NCI-H1694 treated with DMSO at 0.1 percent for 48 hours (cell line): ENCODE data around the gene IZUMO3.
"Not testable (repeated sequence)": the region's sequence is repeated elsewhere in the genome, so short reads cannot be mapped to it uniquely, and the experiment has no call there.

Experiments used
- DNase-seq: peaks from one replicate; lab custom pipeline; 2025; lab: John Stamatoyannopoulos, UW

The IZUMO3 gene, protein sequence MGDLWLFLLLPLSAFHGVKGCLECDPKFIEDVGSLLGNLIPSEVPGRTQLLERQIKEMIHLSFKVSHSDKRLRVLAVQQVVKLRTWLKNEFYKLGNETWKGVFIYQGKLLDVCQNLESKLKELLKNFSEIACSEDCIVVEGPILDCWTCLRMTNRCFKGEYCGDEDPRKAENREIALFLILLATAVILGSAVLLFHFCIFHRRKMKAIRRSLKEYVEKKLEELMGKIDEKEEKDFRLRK

GRCh38 chr9:24545847-24546522 lies at the start of gene IZUMO3:
TSS of gene IZUMO3 (minus strand) at chr9:24545897. CDS start at chr9:24545649, 248 bp downstream.
- no peak for DNase-seq

GRCh38 chr9:24594234-24594850 lies 48.6 kb upstream of the IZUMO3 start:
- DNase-seq, result no peak

GRCh38 chr9:24590432-24590831 lies 44.7 kb upstream of the IZUMO3 start:
- no peak for DNase-seq

DNA sequence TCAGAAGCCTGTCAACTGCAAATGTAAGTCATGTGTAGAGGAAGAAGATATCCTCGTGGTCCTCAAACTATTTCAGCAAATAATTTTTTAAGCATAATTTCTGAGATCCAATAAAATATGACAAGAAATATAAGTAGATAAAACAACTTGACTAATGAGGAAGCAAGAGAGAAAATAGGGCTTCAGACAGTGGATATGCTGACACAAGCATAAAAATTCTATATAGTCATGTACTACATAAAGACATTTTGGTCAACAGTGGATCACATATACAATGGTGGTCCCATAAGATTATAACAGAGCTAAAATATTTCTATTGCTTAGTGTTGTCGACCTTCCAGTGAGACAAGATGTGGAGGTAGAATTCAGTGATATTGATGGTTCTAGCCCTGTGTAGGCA lies 42.2 kb upstream of the IZUMO3 start:
- no peak for DNase-seq

DNA sequence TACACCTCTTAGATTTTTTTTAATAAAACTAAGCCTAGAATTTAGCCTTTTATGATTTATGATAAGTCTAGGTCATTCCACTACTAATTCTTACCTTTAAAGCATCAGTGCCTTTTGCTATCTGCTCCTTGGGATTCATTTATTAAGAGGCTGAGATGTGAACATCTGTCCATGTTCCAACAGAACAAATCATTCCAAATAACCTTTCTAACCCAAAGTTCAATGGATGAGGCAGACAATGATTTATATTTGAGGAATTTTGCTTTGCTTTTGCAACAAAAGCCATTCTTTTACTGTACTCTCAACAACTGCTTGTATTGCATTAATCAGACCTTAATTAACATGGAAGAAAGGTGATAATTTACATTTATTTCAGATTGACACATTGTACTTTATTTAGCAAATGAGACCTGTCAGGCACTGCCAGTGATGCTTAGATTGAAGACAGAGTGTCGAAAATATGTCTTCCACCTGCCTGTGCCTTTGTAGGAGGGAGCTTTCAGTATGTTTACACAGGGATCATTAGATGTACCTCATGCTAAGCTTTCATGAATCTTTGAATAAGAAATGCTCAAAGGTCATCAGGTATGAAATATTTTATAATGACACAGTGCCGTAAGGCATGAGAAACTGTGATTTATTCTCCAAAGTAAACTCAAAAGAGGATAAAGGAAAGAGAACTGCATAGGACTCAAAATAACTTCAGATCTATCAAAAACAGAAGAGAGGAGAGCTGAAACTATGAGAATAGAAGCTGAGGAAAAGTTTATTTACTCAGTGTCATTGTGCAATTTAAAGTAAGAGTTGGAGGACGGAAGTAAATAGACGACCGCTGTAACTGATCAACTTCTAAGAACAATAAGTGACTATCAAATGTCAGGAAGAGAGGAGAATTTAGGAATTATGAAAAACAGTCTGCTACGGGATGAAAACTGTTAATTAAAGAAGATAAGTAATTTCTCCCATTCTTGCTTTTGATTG lies 36.7 kb upstream of the IZUMO3 start:
- DNase-seq, result no peak

DNA sequence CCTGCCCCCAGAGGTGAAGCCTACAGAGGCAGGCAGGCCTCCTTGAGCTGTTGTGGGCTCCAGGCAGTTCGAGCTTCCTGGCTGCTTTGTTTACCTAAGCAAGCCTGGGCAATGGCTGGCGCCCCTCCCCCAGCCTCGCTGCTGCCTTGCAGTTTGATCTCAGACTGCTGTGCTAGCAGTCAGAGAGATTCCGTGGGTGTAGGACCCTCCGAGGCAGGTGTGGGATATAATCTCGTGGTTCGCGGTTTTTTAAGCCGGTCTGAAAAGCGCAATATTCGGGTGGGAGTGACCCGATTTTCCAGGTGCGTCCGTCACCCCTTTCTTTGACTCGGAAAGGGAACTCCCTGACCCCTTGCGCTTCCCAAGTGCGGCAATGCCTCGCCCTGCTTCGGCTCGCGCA lies 34.3 kb upstream of the IZUMO3 start:
- DNase-seq, result not testable (repeated sequence)

DNA sequence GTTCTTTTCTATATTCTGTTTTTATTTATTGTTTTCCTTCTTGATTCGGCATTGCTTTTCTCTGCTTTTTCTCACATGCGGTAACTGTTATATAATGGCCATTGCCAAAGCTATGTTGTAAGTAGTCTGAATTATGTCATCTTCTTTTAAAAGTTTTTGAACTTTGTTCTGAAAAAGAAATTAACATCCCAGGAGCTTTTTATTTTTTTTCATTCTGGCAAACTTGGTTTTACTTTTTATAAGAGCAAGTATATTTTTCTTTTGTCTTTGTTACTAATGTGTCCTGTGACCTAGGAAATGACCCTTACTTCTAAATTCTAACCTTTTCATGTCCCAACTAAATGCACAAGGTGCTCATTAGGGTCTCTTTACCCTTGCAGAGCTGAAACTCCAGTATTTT lies 26.7 kb upstream of the IZUMO3 start:
- no peak for DNase-seq

- DNase-seq, result no peak
Observed at GRCh38 chr9:24561957-24562356, 16.3 kb upstream of the IZUMO3 start.

- no peak for DNase-seq
Observed at GRCh38 chr9:24553183-24553552, 7.5 kb upstream of the IZUMO3 start.

DNA sequence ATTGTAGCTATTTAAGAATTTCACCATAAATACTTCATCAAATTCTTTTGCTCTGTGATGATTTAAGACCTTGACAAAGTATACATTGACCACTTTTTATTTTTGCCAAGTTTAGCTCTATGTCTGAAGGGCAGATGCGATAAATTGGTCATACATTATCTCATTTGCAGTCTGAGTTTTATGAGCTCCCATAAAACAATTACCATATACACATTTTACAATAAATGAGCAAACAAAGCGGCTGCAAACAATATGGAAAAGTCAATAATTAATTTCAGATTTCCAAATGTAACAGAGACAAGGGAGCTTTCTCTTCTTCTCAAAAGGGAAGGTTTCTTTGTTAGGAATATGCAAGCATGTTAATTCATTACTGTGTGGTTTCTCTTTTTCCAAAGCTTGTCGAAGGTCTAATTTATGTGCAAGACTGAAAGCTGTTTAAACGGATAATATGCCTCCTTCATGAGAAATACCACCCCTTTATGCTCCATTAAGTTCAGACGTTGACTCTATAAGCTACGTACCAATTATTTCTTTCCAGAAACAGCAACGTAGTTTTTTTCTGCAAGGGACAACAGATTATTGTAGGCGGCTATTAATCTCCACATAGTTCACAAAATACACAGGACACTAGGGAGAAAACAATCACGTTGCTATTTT lies 7.0 kb upstream of the IZUMO3 start:
- DNase-seq, result no peak

DNA sequence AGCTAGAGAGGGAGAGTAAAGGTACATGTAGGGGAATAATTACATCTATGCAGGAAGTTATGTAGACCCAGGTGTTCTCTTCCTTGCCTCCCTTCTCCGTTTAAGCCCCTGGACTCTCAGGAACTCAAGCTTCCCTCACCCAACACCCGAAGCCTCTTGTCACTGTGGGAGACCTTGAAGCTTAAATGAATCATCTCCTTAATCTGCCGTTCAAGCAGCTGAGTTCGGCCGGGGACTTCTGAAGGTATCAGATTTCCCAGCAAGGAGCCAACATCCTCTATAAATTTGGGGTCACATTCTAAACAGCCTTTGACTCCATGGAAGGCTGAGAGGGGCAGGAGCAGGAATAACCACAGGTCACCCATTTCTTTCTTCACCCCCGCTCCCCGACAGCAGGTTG lies 412 bp downstream of the IZUMO3 start:
- no peak for DNase-seq

DNA sequence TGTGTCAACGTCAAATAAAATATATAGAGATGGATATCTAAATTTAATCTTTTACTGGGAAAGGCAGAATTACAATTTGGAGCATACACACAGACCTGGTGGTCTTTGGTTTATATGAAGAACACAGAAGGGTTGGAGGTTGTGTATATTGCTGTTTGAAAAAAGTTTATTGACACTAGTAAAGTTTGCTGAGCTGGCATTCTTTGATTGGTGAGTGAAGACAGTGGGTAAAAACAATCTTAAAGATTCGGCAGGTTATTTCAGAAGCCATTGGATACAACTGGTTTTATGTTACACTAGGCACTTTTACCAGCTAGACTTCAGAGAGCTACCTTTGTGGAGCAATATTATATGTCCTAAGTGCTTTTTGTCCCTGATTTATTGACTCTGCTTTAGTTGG lies 27.2 kb downstream of the IZUMO3 start:
- DNase-seq, result no peak

DNA sequence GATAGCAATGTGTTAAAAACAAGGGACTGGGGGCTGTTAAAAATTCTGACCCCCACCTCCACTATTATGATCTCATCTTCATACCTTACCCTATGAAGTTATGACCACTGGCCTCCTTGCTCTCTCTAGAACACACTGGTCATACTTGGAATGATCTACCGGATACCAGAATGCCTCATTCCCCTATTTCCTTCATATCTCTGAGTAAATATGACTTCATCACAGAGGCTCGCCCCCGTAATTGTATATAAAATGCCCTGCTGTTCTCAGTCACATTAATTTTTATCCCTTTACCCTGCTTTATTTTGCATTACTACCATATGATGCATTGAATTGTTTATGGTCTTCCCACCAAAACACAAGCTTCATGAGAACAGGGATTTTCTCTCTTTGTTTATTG lies 29.2 kb downstream of the IZUMO3 start:
- DNase-seq, result no peak

DNA sequence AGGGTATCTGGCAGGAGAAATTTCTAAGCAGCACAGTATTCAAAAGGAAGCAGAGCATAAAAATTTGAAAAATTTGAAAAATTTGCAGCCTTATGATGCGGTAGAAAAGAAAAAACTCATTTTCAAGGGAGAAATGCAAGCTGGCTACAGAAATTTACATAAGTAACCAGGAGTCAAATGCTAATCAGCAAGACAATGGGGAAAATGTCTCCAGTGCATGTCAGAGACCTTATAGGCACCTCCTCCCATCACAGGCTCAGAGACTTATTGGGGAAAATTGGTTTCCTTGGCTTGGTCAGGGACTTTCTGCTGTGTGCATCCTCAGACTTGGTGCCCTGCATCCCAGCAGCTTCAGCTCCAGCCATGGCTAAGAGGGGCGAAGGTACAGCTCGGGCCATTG lies 35.8 kb downstream of the IZUMO3 start:
- DNase-seq, result no peak

DNA sequence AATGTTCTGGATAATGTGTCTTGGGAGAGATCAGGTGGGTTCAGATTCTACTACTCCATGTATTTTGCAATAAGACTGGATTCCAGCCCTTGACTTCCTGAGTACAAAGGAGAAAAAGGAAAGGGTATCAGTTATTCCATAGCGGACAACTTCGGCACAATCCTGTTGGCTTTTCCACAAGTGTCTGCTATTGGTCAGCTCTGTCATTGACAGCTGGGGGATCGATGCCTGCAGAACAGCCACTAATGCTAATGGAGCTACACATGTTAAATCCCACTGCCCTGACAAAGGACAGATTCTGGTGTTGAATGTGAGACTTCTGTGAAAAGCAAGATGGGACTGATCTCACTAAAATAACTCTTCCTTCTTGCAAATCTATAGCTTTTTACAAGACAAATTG lies 41.2 kb downstream of the IZUMO3 start:
- no peak for DNase-seq

DNA sequence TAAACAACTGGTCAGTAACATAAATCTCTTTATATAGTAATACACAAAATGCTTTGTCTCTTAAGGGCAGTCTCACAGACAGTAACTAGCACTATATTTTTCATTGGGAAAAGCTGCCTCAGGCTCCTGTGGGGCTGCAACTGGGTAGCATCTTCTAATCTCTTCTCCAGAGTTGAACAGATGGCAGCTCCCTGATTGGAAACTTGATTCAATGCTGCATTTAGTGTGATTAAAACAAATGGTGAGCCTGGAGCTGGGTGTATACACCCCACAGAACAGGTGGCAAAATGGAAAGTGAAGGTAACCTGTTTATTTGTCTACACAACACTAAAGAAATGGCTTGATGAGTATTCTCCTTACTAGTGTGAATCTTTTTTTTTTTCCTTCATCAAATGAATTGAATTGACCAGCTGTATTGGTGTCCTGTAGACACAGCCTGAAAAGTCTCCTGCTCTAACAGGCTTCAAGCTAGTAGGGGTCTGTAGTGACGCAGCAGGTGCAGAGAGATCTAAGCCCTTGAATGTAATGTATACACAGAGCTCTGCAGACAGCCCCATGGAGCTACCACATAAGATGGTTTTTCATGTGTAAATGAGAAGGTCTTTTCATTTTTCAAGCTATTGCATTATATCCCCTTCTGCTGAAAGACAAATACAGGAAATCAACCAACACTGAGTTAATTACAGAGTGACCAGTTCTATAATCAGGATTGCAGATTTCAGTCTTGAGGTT lies 43.3 kb downstream of the IZUMO3 start:
- DNase-seq, result peak; percentile 6

DNA sequence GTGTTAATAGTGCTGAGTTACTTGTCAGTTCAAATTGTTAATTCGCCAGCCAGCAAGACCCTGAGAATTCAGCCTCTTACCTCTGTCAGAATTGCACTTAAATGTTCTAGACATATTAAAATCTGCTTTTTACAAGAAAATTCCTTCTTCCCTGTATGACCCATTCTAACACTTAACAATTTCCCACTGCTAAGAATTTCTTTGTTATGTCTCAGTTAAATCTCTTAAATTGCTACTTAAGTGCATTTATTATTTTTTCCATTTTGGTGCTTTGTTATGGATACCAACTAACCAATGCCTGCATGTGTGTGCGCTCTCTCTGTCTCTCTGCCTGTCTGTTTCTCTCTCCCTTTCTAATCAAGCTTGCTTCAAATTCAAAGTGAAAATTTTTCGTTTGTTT lies 44.9 kb downstream of the IZUMO3 start:
- no peak for DNase-seq

DNA sequence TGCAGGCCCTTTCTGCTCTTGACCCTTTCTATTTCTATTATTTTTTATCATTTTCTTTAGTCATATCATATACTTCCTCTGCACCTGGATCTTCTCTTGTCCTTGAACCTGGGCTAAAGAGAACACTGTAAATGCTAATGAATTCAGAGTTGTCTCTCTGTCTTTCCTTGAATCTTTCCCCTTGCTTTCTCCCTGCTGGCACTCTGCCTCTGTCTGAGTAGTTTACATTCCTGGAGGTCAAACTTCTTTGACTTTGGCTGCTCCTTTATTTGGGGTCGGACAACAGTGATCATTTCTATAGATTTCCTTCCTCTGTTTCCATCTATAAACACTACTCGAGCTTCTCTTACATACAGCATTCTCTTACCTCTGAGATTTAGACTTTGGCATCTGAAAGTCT lies 47.1 kb downstream of the IZUMO3 start:
- DNase-seq, result no peak

DNA sequence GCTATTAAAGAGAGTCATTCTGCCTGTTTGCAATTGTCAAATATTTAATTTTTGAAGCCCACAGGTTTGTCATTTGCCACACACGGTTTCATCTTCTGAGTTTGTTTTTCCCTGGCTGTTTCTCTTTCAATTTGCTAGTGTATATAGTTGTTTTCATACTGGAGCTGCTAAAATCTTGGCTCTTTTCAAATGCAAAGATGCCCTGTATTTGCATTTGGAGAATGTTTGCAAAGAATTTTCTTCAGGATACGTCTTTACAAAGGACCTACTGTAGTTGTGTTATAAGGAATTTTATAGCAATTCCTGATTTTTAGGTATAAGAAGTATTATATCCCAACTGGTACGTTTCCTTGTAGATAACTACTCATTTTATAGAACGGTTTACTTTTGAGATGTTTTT lies 48.0 kb downstream of the IZUMO3 start:
- DNase-seq, result no peak
